HG02610 (cell line): ENCODE results near the gene MAD1L1.

Experiments used
- ATAC-seq: cut with Tn5 transposase; IDR thresholded peaks from one replicate; pipeline ENCODE4 v1.9.1; 2021; ENCODE audit warnings: mild to moderate bottlenecking, moderate library complexity; ENCODE audit not compliant: unreplicated experiment

Gene MAD1L1

GRCh38 chr7:2159176-2159520, 73.6 kb downstream of the MAD1L1 start:
- ATAC-seq: no peak

GRCh38 chr7:2158331-2159175, 74.2 kb downstream of the MAD1L1 start:
- ATAC-seq: no peak

GRCh38 chr7:2157473-2158279, 75.1 kb downstream of the MAD1L1 start:
- no peak for ATAC-seq

GRCh38 chr7:2156756-2157472, 75.8 kb downstream of the MAD1L1 start:
- ATAC-seq: no peak

- no peak for ATAC-seq
Observed at GRCh38 chr7:2154831-2155230, 77.9 kb downstream of the MAD1L1 start.

- ATAC-seq: no peak
Observed at GRCh38 chr7:2154121-2154520, 78.6 kb downstream of the MAD1L1 start.

GRCh38 chr7:2152646-2153045, 80.1 kb downstream of the MAD1L1 start:
- no peak for ATAC-seq

- ATAC-seq: no peak
Observed at GRCh38 chr7:2151801-2152612, 80.7 kb downstream of the MAD1L1 start.

GRCh38 chr7:2151237-2151636, 81.5 kb downstream of the MAD1L1 start:
- ATAC-seq: no peak

- no peak for ATAC-seq
Observed at GRCh38 chr7:2150445-2150815, 82.3 kb downstream of the MAD1L1 start.

- no peak for ATAC-seq
Observed at GRCh38 chr7:2149672-2150444, 82.9 kb downstream of the MAD1L1 start.

GRCh38 chr7:2148814-2149213, 83.9 kb downstream of the MAD1L1 start:
- no peak for ATAC-seq

- ATAC-seq: no peak
Observed at GRCh38 chr7:2148189-2148588, 84.6 kb downstream of the MAD1L1 start.

- no peak for ATAC-seq
Observed at GRCh38 chr7:2146676-2147472, 85.9 kb downstream of the MAD1L1 start.

GRCh38 chr7:2145835-2146580, 86.7 kb downstream of the MAD1L1 start:
- ATAC-seq: no peak

- no peak for ATAC-seq
Observed at GRCh38 chr7:2144926-2145325, 87.8 kb downstream of the MAD1L1 start.

- ATAC-seq: no peak
Observed at GRCh38 chr7:2143981-2144595, 88.7 kb downstream of the MAD1L1 start.

- no peak for ATAC-seq
Observed at GRCh38 chr7:2143450-2143849, 89.3 kb downstream of the MAD1L1 start.
